OCI-LY7 (cell line): Measurements from ENCODE around the gene ARFGEF3. TPM values are rescaled to one million over a fixed set of nuclear protein-coding genes. Genes with fewer than 3 reads are reported as not detected.

Source experiments
- BruUV-seq: library from RNA; stranded (reverse); fragments of 400-500 nt; replicated peaks from 2 replicates; lab custom pipeline; 2021; lab: Mats Ljungman, UMichigan
- CTCF ChIA-PET: fragments of 300-600 bp; sonication (Branson Sonifier 250); formaldehyde crosslinking; loops from one replicate; lab custom pipeline; 2022; ENCODE audit warnings: antibody characterized with exemption; ENCODE audit not compliant: unreplicated experiment; lab: Charles Lee
- POLR2A ChIA-PET: fragments of 300-600 bp; sonication (Branson Sonifier 250); formaldehyde crosslinking; loops from one replicate; lab custom pipeline; 2022; ENCODE audit warnings: antibody characterized with exemption; lab: Charles Lee
- DNase-seq: peaks from one replicate; pipeline ENCODE4 v3.0.0-alpha.2; 2015; ENCODE audit warnings: low spot score
- H2AFZ ChIP-seq: fragments of 200-600 bp; sonication (generic), shearing (Covaris generic); 2 replicates; pipeline ENCODE4 v1.6.1; 2014; ENCODE audit warnings: mild to moderate bottlenecking, antibody characterized with exemption, low read length, moderate library complexity
- H3K27ac ChIP-seq: fragments of 200-600 bp; sonication (generic); 2 replicates; pipeline ENCODE4 v1.5.1; 2014; ENCODE audit warnings: mixed run types, low read depth, mild to moderate bottlenecking, moderate library complexity, low read length, inconsistent platforms; ENCODE audit not compliant: poor library complexity, severe bottlenecking
- H3K36me3 ChIP-seq: fragments of 200-600 bp; sonication (generic); 2 replicates; pipeline ENCODE4 v1.6.1; 2014; ENCODE audit warnings: mild to moderate bottlenecking, antibody characterized with exemption, low read length, moderate library complexity, mixed read lengths; ENCODE audit not compliant: insufficient read depth
- H3K4me1 ChIP-seq: fragments of 200-600 bp; sonication (generic); 2 replicates; pipeline ENCODE4 v1.5.1; 2014; ENCODE audit warnings: mild to moderate bottlenecking, low read length; ENCODE audit not compliant: insufficient read depth, poor library complexity, severe bottlenecking
- H3K4me2 ChIP-seq: fragments of 200-600 bp; sonication (generic); 2 replicates; pipeline ENCODE4 v1.6.1; 2014; ENCODE audit warnings: mild to moderate bottlenecking, low read length
- H3K4me3 ChIP-seq: fragments of 200-600 bp; sonication (generic); 2 replicates; pipeline ENCODE4 v1.5.1; 2014; ENCODE audit warnings: mild to moderate bottlenecking, low read depth, low read length; ENCODE audit not compliant: poor library complexity, severe bottlenecking
- H3K79me2 ChIP-seq: fragments of 200-600 bp; sonication (generic); 2 replicates; pipeline ENCODE4 v1.6.1; 2016; ENCODE audit warnings: low read depth, mild to moderate bottlenecking, low read length, moderate library complexity, mixed read lengths; ENCODE audit not compliant: insufficient read depth
- H3K9me2 ChIP-seq: fragments of 200-600 bp; sonication (generic); 2 replicates; pipeline ENCODE4 v1.6.1; 2016; ENCODE audit warnings: mild to moderate bottlenecking, low read length, mixed read lengths; ENCODE audit not compliant: insufficient read depth
- H3K9me3 ChIP-seq: fragments of 200-600 bp; sonication (generic); 2 replicates; pipeline ENCODE4 v1.6.1; 2014; ENCODE audit warnings: mild to moderate bottlenecking, mixed run types, low read length, mixed read lengths
- H4K20me1 ChIP-seq: fragments of 200-600 bp; sonication (generic); 2 replicates; pipeline ENCODE4 v1.6.1; 2014; ENCODE audit warnings: mild to moderate bottlenecking, antibody characterized with exemption, low read length, moderate library complexity, mixed read lengths; ENCODE audit not compliant: insufficient read depth
- CTCF ChIP-seq: fragments of 200-600 bp; sonication (generic); conservative IDR thresholded peaks from 2 replicates; pipeline ENCODE4 v1.5.1; 2014; ENCODE audit warnings: mild to moderate bottlenecking, antibody characterized with exemption, low read length, moderate library complexity, mixed read lengths
- EZH2phosphoT487 ChIP-seq: fragments of 200-600 bp; sonication (generic); IDR thresholded peaks from 2 replicates; pipeline ENCODE4 v1.6.1; 2018; ENCODE audit warnings: low read depth, borderline replicate concordance, mild to moderate bottlenecking, mixed run types, antibody characterized with exemption, low read length, moderate library complexity, mixed read lengths
- intact Hi-C: fragments of 100-400 bp; cut with micrococcal nuclease; formaldehyde crosslinking; loops from one replicate; pipeline ENCODE4 v1.10.0; 2022; ENCODE audit not compliant: unreplicated experiment
- total RNA-seq, 2 experiments: library from RNA; depleted of rRNA in 1 of 2; stranded (reverse); fragments of >200 nt in 1 of 2; shearing (Covaris generic) in 1 of 2; gene quantifications; 2 replicates each; pipeline ENCODE4 v1.2.3, GENCODE V29; 2014 to 2022

The ARFGEF3 gene
- total RNA-seq, 2 experiments from 2014 or later: not detected

DNA sequence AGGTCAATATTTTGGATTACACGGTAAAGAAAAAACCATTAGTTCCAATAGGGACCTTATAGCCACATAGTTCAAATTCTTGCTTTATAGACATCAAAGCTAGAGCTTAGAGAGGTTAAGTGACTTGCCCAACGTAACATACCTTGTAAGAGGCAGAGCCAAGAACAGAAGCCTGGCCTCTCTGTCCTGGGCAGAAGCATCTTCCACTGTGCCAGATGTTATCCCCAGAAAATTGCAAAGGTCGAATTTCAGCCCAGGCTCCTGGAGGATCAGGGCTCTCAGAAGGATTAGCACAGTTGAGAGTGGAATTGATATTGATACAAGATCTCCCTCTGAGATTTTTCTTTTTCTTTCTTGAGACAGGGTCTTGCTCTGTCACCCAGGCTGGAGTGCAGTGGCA, 222.0 kb downstream of the ARFGEF3 start:
- no peak for TF ChIP-seq CTCF
- TF ChIP-seq EZH2phosphoT487: no peak
- no peaks in the 10 kb centered on the region for H3K79me2 ChIP-seq
- H3K4me1 ChIP-seq: peaks cover 7% of the 10 kb centered on the region
- DNase-seq: no peak
- ChIA-PET CTCF (no interaction called here), POLR2A (interaction anchor here (1.2 kb wide), 1 partner anchor 12 kb away, joined by 3 read pairs; no protein-coding TSS in a partner anchor)
- H3K27ac ChIP-seq: no peak overlapping the region
- intact Hi-C loops: no loop called here
- H3K4me2 ChIP-seq: no peak overlapping the region
- H3K4me3 ChIP-seq: no peak overlapping the region
- H3K9me3 ChIP-seq: no peaks in the 10 kb centered on the region
- no peaks in the 10 kb centered on the region for H3K36me3 ChIP-seq
- H4K20me1 ChIP-seq: no peaks in the 10 kb centered on the region
- H3K9me2 ChIP-seq: no peaks in the 10 kb centered on the region
- no TSS peak for BruUV-seq
- H2AFZ ChIP-seq: no peak overlapping the region

DNA sequence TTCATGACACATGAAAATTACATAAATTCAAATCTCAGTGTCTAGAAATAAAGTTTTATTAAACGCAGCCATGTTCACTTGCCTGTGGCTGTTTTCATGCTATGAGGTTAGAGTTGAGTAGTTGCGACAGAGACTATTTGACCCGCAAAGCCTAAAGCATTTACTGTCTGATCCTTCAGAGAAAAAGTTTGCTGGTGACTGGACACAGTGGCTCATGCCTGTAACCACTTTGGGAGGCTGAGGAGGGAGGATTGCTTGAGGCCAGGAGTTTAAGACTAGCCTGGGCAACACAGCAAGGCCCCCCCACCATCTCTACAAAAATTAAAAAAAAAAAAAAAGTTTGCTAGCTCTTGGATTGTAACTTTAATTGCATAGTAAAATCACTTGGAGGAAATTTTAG, 225.2 kb downstream of the ARFGEF3 start:
- no TSS peak for BruUV-seq
- Histone ChIP-seq H3K9me3 (no peaks in the 10 kb centered on the region), H3K4me2 (no peak overlapping the region), H2AFZ (no peak overlapping the region), H3K36me3 (no peaks in the 10 kb centered on the region), H3K4me1 (peaks cover 7% of the 10 kb centered on the region), H3K9me2 (no peaks in the 10 kb centered on the region), H3K4me3 (no peak overlapping the region), H3K79me2 (no peaks in the 10 kb centered on the region), H4K20me1 (no peaks in the 10 kb centered on the region), H3K27ac (no peak overlapping the region)
- no peak for TF ChIP-seq EZH2phosphoT487
- ChIA-PET CTCF (no interaction called here), POLR2A (no interaction called here)
- intact Hi-C loops: no loop called here
- DNase-seq: no peak

DNA sequence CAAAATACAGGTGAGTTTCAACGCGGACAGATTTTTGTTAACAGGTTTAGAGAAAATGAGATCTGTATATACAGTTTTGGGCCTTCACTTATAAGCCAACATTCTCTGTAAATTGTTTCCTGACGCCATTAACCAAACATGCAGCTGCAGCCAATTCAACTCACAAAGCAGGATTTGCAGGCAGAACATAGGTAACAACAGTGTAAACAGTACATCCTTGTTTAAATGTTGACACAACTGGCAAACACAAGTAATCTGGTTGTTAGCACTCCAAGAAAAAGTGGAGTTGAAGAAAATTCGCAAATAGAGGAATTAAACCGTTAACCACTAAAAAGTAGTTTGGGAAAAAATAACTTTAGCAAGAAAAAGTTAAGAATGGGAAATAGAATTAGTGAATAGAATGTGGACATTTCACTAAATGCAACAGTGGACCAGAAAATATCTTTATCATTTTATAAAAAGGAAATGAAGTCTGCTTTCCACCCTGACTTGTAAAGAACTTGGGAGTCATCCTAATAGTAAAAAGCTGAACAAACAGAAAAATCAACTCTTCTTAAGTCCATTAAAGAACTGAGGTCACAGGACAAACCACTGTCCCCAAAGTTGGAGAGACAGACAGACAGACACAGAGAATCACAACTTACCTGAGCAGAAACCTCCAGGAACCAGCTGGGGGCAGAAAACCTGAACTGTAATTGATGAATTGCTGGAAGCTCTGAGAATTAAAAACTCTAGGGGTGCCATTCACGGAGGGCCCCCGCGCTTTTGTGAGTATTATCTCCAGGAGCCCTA, 226.0 kb downstream of the ARFGEF3 start:
- no peak for DNase-seq
- ChIA-PET POLR2A (no interaction called here), CTCF (no interaction called here)
- H3K4me3 ChIP-seq: no peak overlapping the region
- H3K9me2 ChIP-seq: no peaks in the 10 kb centered on the region
- no peak overlapping the region for H3K27ac ChIP-seq
- 0 out of 2 replicates have a peak overlapping the region, but pooled peaks have one; percentile 22 for H2AFZ ChIP-seq
- no peak overlapping the region for H3K4me2 ChIP-seq
- H4K20me1 ChIP-seq: no peaks in the 10 kb centered on the region
- peaks cover 7% of the 10 kb centered on the region for H3K4me1 ChIP-seq
- H3K36me3 ChIP-seq: no peaks in the 10 kb centered on the region
- TF ChIP-seq EZH2phosphoT487 (no peak), CTCF (0 out of 2 replicates have a peak, but pooled peaks have one; percentile 34)
- H3K79me2 ChIP-seq: no peaks in the 10 kb centered on the region
- no TSS peak for BruUV-seq
- no peaks in the 10 kb centered on the region for H3K9me3 ChIP-seq
- intact Hi-C loops: no loop called here
